Tibial nerve (tissue), 4 donors: ENCODE measurements around the gene CALHM3.
"Not testable (repeated sequence)": the region's sequence is repeated elsewhere in the genome, so short reads cannot be mapped to it uniquely, and the experiment has no call there.

Experiments
- CTCF ChIP-seq, 5 experiments: fragments of 200-600 bp in 3 of 5; fragments of 450-650 bp in 2 of 5; sonication (generic) in 3 of 5; IDR thresholded peaks; one replicate each; pipeline ENCODE4 v1.5.1; 2016 to 2019; ENCODE audit warnings: antibody characterized with exemption in 5 of 5, mild to moderate bottlenecking in 3 of 5, moderate library complexity in 2 of 5
- EP300 ChIP-seq, 2 donors: sonication (generic); formaldehyde crosslinking; IDR thresholded peaks; one replicate each; pipeline ENCODE4 v1.6.1; 2017; ENCODE audit warnings: antibody characterized with exemption in 2 of 2, mild to moderate bottlenecking in 1 of 2
- POLR2A ChIP-seq, 2 donors: fragments of 450-650 bp; IDR thresholded peaks; one replicate each; pipeline ENCODE4 v1.6.1; 2017; ENCODE audit warnings: antibody characterized with exemption in 2 of 2, mild to moderate bottlenecking in 2 of 2, moderate library complexity in 2 of 2

- not testable (repeated sequence) for TF ChIP-seq CTCF, EP300, POLR2A (IDR thresholded peaks at IDR 0.05)
These were observed 24.7 kb upstream of the CALHM3 start for GRCh38 chr10:103503777-103504176.
